Measurements from ENCODE around the gene MINAR1.

The MINAR1 gene

GRCh38 chr15:79410237-79410636 lies 21.9 kb upstream of the MINAR1 start:
- Histone ChIP-seq H3K27ac (no peak overlapping the region), H3K9me3 (ENCODE audit: severe bottlenecking) (no peaks in the 10 kb centered on the region), H3K4me3 (ENCODE audit: low read depth, low read length) (no peak overlapping the region), H3K36me3 (no peaks in the 10 kb centered on the region), H3K27me3 (ENCODE audit: insufficient read depth, low read depth, severe bottlenecking) (no peaks in the 10 kb centered on the region)
- no peak for TF ChIP-seq CTCF (IDR thresholded peaks at IDR 0.05; ENCODE audit: low read depth, low read length)
- no peak for DNase-seq

- no peak for DNase-seq
Measured at GRCh38 chr15:79412010-79412409, 20.1 kb upstream of the MINAR1 start.

GRCh38 chr15:79412429-79412828 lies 19.7 kb upstream of the MINAR1 start:
- Histone ChIP-seq H3K9me3 (ENCODE audit: severe bottlenecking) (no peaks in the 10 kb centered on the region), H3K36me3 (no peaks in the 10 kb centered on the region), H3K4me3 (ENCODE audit: low read depth, low read length) (no peak overlapping the region), H3K27me3 (ENCODE audit: insufficient read depth, low read depth, severe bottlenecking) (no peaks in the 10 kb centered on the region), H3K27ac (no peak overlapping the region)
- DNase-seq, result no peak
- TF ChIP-seq CTCF (IDR thresholded peaks at IDR 0.05; ENCODE audit: low read depth, low read length), result no peak

More at GRCh38 chr15:79412010-79412409, 20.1 kb upstream of the MINAR1 start:
- TF ChIP-seq CTCF (IDR thresholded peaks at IDR 0.05; ENCODE audit: low read depth, low read length), result no peak
- Histone ChIP-seq H3K9me3 (ENCODE audit: severe bottlenecking) (no peaks in the 10 kb centered on the region), H3K27me3 (ENCODE audit: insufficient read depth, low read depth, severe bottlenecking) (no peaks in the 10 kb centered on the region), H3K27ac (no peak overlapping the region), H3K4me3 (ENCODE audit: low read depth, low read length) (no peak overlapping the region), H3K36me3 (no peaks in the 10 kb centered on the region)

GRCh38 chr15:79416876-79417275 lies 15.3 kb upstream of the MINAR1 start:
- Histone ChIP-seq H3K36me3 (no peaks in the 10 kb centered on the region), H3K27me3 (ENCODE audit: insufficient read depth, low read depth, severe bottlenecking) (no peaks in the 10 kb centered on the region)

GRCh38 chr15:79418693-79419279 lies 13.3 kb upstream of the MINAR1 start:
- Histone ChIP-seq H3K27me3 (ENCODE audit: insufficient read depth, low read depth, severe bottlenecking) (no peaks in the 10 kb centered on the region), H3K27ac (no peak overlapping the region), H3K4me3 (ENCODE audit: low read depth, low read length) (no peak overlapping the region), H3K36me3 (no peaks in the 10 kb centered on the region), H3K9me3 (ENCODE audit: severe bottlenecking) (no peaks in the 10 kb centered on the region)
- DNase-seq, result no peak
- TF ChIP-seq CTCF (IDR thresholded peaks at IDR 0.05; ENCODE audit: low read depth, low read length), result no peak

More at GRCh38 chr15:79416876-79417275, 15.3 kb upstream of the MINAR1 start:
- H3K27ac ChIP-seq, result no peak overlapping the region
- TF ChIP-seq CTCF (IDR thresholded peaks at IDR 0.05; ENCODE audit: low read depth, low read length), result no peak
- H3K9me3 ChIP-seq (ENCODE audit: severe bottlenecking), result no peaks in the 10 kb centered on the region
- DNase-seq, result no peak
- no peak overlapping the region for H3K4me3 ChIP-seq (ENCODE audit: low read depth, low read length)
